ENCODE results near the gene LRRC8B.

LRRC8B gene

GRCh38 chr1:89608319-89608983 is 83.8 kb downstream of the LRRC8B start:
- no CpG with 5 or more reads among the region's 9 CpGs for WGBS, 2 donors (ENCODE audit: extremely low coverage in 2 of 2, insufficient read length in 2 of 2, insufficient replicate concordance in 1 of 2)
- no peak overlapping the region for H4K91ac ChIP-seq (ENCODE audit: low read depth, low read length, poor library complexity)
- H3K4me1 ChIP-seq (ENCODE audit: control insufficient read depth in 2 of 2, insufficient read depth in 1 of 2, low read depth in 1 of 2, low read length in 2 of 2): no peaks in the 10 kb centered on the region

DNA sequence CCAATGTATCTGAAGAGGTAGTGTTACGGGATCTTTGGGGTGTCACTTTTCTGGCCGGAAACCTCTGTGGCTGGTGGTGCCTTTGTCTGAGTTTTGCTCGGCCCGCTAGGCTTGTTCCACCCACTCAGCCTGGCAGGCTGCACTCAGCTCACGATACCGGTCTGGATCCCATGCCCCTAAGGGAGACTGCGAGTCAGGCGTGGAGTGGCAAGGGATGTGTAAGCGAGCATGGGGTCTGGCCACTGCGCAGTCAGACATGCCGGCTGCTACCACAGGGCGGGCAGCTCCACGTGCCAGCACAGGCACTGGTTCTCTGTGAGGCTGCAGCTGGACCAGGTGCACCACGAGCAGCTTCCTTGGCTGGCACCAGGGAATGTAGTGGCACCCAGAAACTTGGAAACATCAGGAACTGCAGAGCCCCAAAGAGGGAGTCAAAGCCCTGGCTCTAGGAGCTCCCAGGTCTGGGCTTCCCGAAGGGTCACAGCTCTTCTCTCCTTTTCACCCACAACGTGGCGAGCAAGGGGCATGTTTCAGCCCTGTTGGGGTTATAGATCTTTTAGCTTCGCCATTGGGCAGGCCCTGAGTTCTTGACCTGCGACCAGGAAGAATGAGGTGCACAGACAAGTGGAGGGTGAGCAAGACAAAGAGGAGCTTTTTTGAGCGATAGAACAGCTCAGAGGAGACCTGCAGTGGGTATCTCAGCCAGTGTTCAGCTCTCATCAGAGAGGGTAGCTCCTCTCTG is 84.5 kb downstream of the LRRC8B start:
- no peak for DNase-seq (ENCODE audit: low spot score)
- Histone ChIP-seq H3K27me3 (ENCODE audit: control insufficient read depth in 3 of 3, insufficient read depth in 3 of 3, low read depth in 1 of 3, low read length in 3 of 3) (no peaks in the 10 kb centered on the region), H3K9ac (ENCODE audit: low read depth, low read length, poor library complexity) (no peak overlapping the region), H2BK12ac (ENCODE audit: low read length) (no peak overlapping the region), H3K23ac (ENCODE audit: low read depth, low read length, poor library complexity) (peak overlapping the region; percentile 90), H3K9me3 (replicated peaks in 1 of 2; ENCODE audit: control insufficient read depth in 2 of 2, insufficient read depth in 1 of 2, low read depth in 1 of 2, low read length in 2 of 2) (no peaks in the 10 kb centered on the region), H3K4me2 (ENCODE audit: insufficient read depth, low read length, poor library complexity, severe bottlenecking) (no peak overlapping the region), H3K27ac (replicated peaks; ENCODE audit: low read length) (no peak overlapping the region), H3K4ac (ENCODE audit: low read length) (no peak overlapping the region), H4K8ac (ENCODE audit: low read depth, low read length) (no peak overlapping the region), H3K36me3 (replicated peaks in 1 of 2; ENCODE audit: control insufficient read depth in 2 of 2, insufficient read depth in 2 of 2, low read length in 2 of 2) (no peaks in the 10 kb centered on the region), H2BK15ac (ENCODE audit: low read length) (no peak overlapping the region), H2AFZ (ENCODE audit: low read length) (peak overlapping the region; percentile 9), H3K4me3 (ENCODE audit: low read length in 2 of 2) (no peak overlapping the region), H2BK120ac (ENCODE audit: low read depth, low read length) (no peak overlapping the region), H4K91ac (ENCODE audit: low read depth, low read length, poor library complexity) (no peak overlapping the region), H3K18ac (ENCODE audit: low read length) (peak overlapping the region; percentile 62), H3K4me1 (ENCODE audit: control insufficient read depth in 2 of 2, insufficient read depth in 1 of 2, low read depth in 1 of 2, low read length in 2 of 2) (no peaks in the 10 kb centered on the region), H2AK5ac (ENCODE audit: low read depth, low read length) (no peak overlapping the region), H3K14ac (ENCODE audit: low read length) (peak overlapping the region; percentile 2), H3K79me1 (ENCODE audit: low read depth, low read length) (no peaks in the 10 kb centered on the region), H2BK5ac (ENCODE audit: low read length) (no peak overlapping the region)
- no CpG with 5 or more reads among the region's 20 CpGs for WGBS, 2 donors (ENCODE audit: extremely low coverage in 2 of 2, insufficient read length in 2 of 2, insufficient replicate concordance in 1 of 2)

More at GRCh38 chr1:89608319-89608983, 83.8 kb downstream of the LRRC8B start:
- no peaks in the 10 kb centered on the region for H3K27me3 ChIP-seq (ENCODE audit: control insufficient read depth in 3 of 3, insufficient read depth in 3 of 3, low read depth in 1 of 3, low read length in 3 of 3)
- no peak overlapping the region for H3K27ac ChIP-seq (replicated peaks; ENCODE audit: low read length)
- H3K9ac ChIP-seq (ENCODE audit: low read depth, low read length, poor library complexity): no peak overlapping the region
- no peak overlapping the region for H3K14ac ChIP-seq (ENCODE audit: low read length)
- H4K8ac ChIP-seq (ENCODE audit: low read depth, low read length): no peak overlapping the region
- H2BK5ac ChIP-seq (ENCODE audit: low read length): no peak overlapping the region
- H2AK5ac ChIP-seq (ENCODE audit: low read depth, low read length): no peak overlapping the region
- no peak overlapping the region for H2BK15ac ChIP-seq (ENCODE audit: low read length)
- H3K18ac ChIP-seq (ENCODE audit: low read length): no peak overlapping the region
- H2AFZ ChIP-seq (ENCODE audit: low read length): no peak overlapping the region
- H3K9me3 ChIP-seq (replicated peaks in 1 of 2; ENCODE audit: control insufficient read depth in 2 of 2, insufficient read depth in 1 of 2, low read depth in 1 of 2, low read length in 2 of 2): no peaks in the 10 kb centered on the region
- H2BK120ac ChIP-seq (ENCODE audit: low read depth, low read length): no peak overlapping the region
- H3K4me2 ChIP-seq (ENCODE audit: insufficient read depth, low read length, poor library complexity, severe bottlenecking): no peak overlapping the region
- no peak for DNase-seq (ENCODE audit: low spot score)
- H2BK12ac ChIP-seq (ENCODE audit: low read length): no peak overlapping the region
- no peak overlapping the region for H3K23ac ChIP-seq (ENCODE audit: low read depth, low read length, poor library complexity)
- H3K79me1 ChIP-seq (ENCODE audit: low read depth, low read length): no peaks in the 10 kb centered on the region
- no peak overlapping the region for H3K4me3 ChIP-seq (ENCODE audit: low read length in 2 of 2)
- H3K36me3 ChIP-seq (replicated peaks in 1 of 2; ENCODE audit: control insufficient read depth in 2 of 2, insufficient read depth in 2 of 2, low read length in 2 of 2): no peaks in the 10 kb centered on the region
- H3K4ac ChIP-seq (ENCODE audit: low read length): no peak overlapping the region

DNA sequence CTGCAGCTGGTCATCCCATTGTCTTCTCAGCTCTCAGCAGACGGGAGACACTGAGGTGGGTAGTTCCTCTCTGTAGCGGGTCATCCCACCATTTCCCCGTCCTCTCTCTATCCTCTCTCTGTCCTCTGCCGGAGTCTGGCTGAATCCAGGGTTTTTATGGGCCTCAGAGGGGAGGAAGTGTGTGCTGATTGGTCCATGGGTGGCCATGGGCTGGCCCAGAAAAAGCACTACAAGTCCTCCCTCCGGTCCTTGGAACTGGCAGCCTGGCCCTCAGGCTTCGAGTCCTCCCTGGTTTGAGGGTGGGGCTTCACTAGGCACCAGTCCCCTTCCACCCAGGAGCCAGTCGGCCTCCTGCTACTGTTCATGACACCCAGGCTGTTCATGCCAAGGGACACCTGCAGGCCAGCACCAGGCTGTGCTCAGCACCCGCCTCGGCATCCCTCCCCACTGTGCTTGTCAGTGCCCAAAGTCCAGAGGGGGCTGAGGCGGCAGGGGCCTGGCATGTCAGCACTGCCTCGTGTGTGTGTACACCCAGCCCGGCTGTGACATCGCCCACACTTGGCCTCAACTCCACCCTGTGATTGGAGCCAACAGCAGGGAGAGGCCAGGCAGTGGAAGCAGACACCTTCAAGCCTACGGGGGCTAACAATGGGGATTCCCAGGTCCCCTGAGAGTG is 85.3 kb downstream of the LRRC8B start:
- H4K8ac ChIP-seq (ENCODE audit: low read depth, low read length): no peak overlapping the region
- no peak overlapping the region for H3K4me3 ChIP-seq (ENCODE audit: low read length in 2 of 2)
- H3K27ac ChIP-seq (replicated peaks; ENCODE audit: low read length): no peak overlapping the region
- peak overlapping the region; percentile 71 for H3K14ac ChIP-seq (ENCODE audit: low read length)
- peak overlapping the region; percentile 28 for H3K23ac ChIP-seq (ENCODE audit: low read depth, low read length, poor library complexity)
- peak overlapping the region; percentile 30 for H3K18ac ChIP-seq (ENCODE audit: low read length)
- peak overlapping the region; percentile 9 for H2AFZ ChIP-seq (ENCODE audit: low read length)
- no peak overlapping the region for H3K4me2 ChIP-seq (ENCODE audit: insufficient read depth, low read length, poor library complexity, severe bottlenecking)
- no peak overlapping the region for H3K4ac ChIP-seq (ENCODE audit: low read length)
- peak overlapping the region; percentile 27 for H2AK5ac ChIP-seq (ENCODE audit: low read depth, low read length)
- H4K91ac ChIP-seq (ENCODE audit: low read depth, low read length, poor library complexity): peak overlapping the region; percentile 28
- no peak overlapping the region for H2BK12ac ChIP-seq (ENCODE audit: low read length)
- no peaks in the 10 kb centered on the region for H3K36me3 ChIP-seq (replicated peaks in 1 of 2; ENCODE audit: control insufficient read depth in 2 of 2, insufficient read depth in 2 of 2, low read length in 2 of 2)
- H3K9ac ChIP-seq (ENCODE audit: low read depth, low read length, poor library complexity): no peak overlapping the region
- H3K27me3 ChIP-seq (ENCODE audit: control insufficient read depth in 3 of 3, insufficient read depth in 3 of 3, low read depth in 1 of 3, low read length in 3 of 3): no peaks in the 10 kb centered on the region
- H2BK5ac ChIP-seq (ENCODE audit: low read length): no peak overlapping the region
- no peak for DNase-seq (ENCODE audit: low spot score)
- WGBS, 2 donors (ENCODE audit: extremely low coverage in 2 of 2, insufficient read length in 2 of 2, insufficient replicate concordance in 1 of 2): no CpG with 5 or more reads among the region's 14 CpGs
- no peak overlapping the region for H2BK15ac ChIP-seq (ENCODE audit: low read length)
- no peaks in the 10 kb centered on the region for H3K4me1 ChIP-seq (ENCODE audit: control insufficient read depth in 2 of 2, insufficient read depth in 1 of 2, low read depth in 1 of 2, low read length in 2 of 2)
- H3K9me3 ChIP-seq (replicated peaks in 1 of 2; ENCODE audit: control insufficient read depth in 2 of 2, insufficient read depth in 1 of 2, low read depth in 1 of 2, low read length in 2 of 2): no peaks in the 10 kb centered on the region
- no peak overlapping the region for H2BK120ac ChIP-seq (ENCODE audit: low read depth, low read length)
- no peaks in the 10 kb centered on the region for H3K79me1 ChIP-seq (ENCODE audit: low read depth, low read length)

GRCh38 chr1:89610457-89611011 is 85.9 kb downstream of the LRRC8B start:
- peak overlapping the region; percentile 15 for H3K14ac ChIP-seq (ENCODE audit: low read length)
- no peak overlapping the region for H2BK15ac ChIP-seq (ENCODE audit: low read length)
- DNase-seq (ENCODE audit: low spot score): no peak
- H4K8ac ChIP-seq (ENCODE audit: low read depth, low read length): no peak overlapping the region
- no peaks in the 10 kb centered on the region for H3K36me3 ChIP-seq (replicated peaks in 1 of 2; ENCODE audit: control insufficient read depth in 2 of 2, insufficient read depth in 2 of 2, low read length in 2 of 2)
- peak overlapping the region; percentile 65 for H3K18ac ChIP-seq (ENCODE audit: low read length)
- H3K4me3 ChIP-seq (ENCODE audit: low read length in 2 of 2): no peak overlapping the region
- no peak overlapping the region for H2BK5ac ChIP-seq (ENCODE audit: low read length)
- no peak overlapping the region for H4K91ac ChIP-seq (ENCODE audit: low read depth, low read length, poor library complexity)
- no peak overlapping the region for H3K9ac ChIP-seq (ENCODE audit: low read depth, low read length, poor library complexity)
- H2AFZ ChIP-seq (ENCODE audit: low read length): no peak overlapping the region
- no peak overlapping the region for H3K27ac ChIP-seq (replicated peaks; ENCODE audit: low read length)
- no peaks in the 10 kb centered on the region for H3K9me3 ChIP-seq (replicated peaks in 1 of 2; ENCODE audit: control insufficient read depth in 2 of 2, insufficient read depth in 1 of 2, low read depth in 1 of 2, low read length in 2 of 2)
- H3K4me2 ChIP-seq (ENCODE audit: insufficient read depth, low read length, poor library complexity, severe bottlenecking): no peak overlapping the region
- H3K4ac ChIP-seq (ENCODE audit: low read length): no peak overlapping the region
- no peak overlapping the region for H2AK5ac ChIP-seq (ENCODE audit: low read depth, low read length)
- no peaks in the 10 kb centered on the region for H3K79me1 ChIP-seq (ENCODE audit: low read depth, low read length)
- H2BK120ac ChIP-seq (ENCODE audit: low read depth, low read length): no peak overlapping the region
- H3K27me3 ChIP-seq (ENCODE audit: control insufficient read depth in 3 of 3, insufficient read depth in 3 of 3, low read depth in 1 of 3, low read length in 3 of 3): no peaks in the 10 kb centered on the region
- no peak overlapping the region for H2BK12ac ChIP-seq (ENCODE audit: low read length)
- WGBS, 2 donors (ENCODE audit: extremely low coverage in 2 of 2, insufficient read length in 2 of 2, insufficient replicate concordance in 1 of 2): no CpG with 5 or more reads among the region's 15 CpGs
- H3K23ac ChIP-seq (ENCODE audit: low read depth, low read length, poor library complexity): peak overlapping the region; percentile 28
- no peaks in the 10 kb centered on the region for H3K4me1 ChIP-seq (ENCODE audit: control insufficient read depth in 2 of 2, insufficient read depth in 1 of 2, low read depth in 1 of 2, low read length in 2 of 2)

Measured in neuronal stem cell (in vitro differentiated cells).